IPS DF 4.7 (cell line): Measurements from ENCODE around the gene PTH.

Source experiments
- DNase-seq: peaks from one replicate; pipeline ENCODE4 v3.0.0-alpha.2; 2013; ENCODE audit warnings: low spot score; ENCODE audit errors: extremely low read depth

Gene PTH

GRCh38 chr11:13449522-13449921 is 46.3 kb downstream of the PTH start:
- DNase-seq = no peak

- DNase-seq = no peak
These were observed 46.9 kb downstream of the PTH start for GRCh38 chr11:13448876-13449275.

- no peak for DNase-seq
These were observed 49.4 kb downstream of the PTH start for GRCh38 chr11:13446444-13446843.

- no peak for DNase-seq
These were observed 50.2 kb downstream of the PTH start for GRCh38 chr11:13445588-13445987.
